HG03520 (cell line): Measurements from ENCODE around the gene ZNF300.
"Not testable (repeated sequence)": the region's sequence is repeated elsewhere in the genome, so short reads cannot be mapped to it uniquely, and the experiment has no call there.

Source experiments
- ATAC-seq: cut with Tn5 transposase; IDR thresholded peaks from one replicate; pipeline ENCODE4 v1.9.1; 2021; ENCODE audit warnings: mild to moderate bottlenecking, moderate library complexity; ENCODE audit not compliant: unreplicated experiment

The ZNF300 gene

DNA sequence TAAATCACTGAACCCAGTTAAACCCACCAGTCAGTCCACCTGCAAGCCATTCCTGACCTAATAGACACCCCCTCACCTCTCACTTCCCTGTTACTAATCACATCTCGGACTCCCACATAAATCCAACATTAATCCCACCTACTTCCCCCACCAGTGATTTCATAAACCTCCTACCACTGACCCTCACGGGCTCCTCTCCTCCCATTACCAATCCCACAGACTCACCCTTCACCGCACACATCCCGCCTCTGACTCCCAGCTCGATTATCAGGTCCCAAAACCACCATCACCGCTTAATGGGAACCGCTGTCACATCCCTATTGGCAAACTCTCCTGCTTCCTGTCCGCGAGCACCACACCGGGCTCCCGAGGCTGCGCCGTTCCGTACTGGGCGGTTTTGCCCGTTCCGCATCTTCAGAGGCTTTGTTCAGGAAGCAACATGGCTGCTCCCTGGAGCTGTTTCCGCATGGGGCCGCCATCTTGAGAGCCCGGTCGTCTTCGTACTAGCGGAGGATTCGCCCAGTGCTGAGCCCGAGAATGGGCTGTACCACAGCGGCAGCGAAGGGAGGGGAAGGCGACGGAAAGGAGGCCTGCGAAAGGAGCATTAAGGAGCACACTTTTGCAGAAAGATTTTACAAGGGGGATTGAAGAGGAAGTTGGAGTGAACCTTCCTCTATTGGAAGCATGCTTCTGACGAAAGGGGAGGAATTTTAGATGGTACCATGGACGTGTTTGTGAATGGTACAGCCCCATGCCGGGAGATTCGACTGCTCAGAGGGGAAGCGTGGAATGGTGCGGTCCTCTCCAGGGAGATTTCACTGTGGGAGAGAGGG, at the start of gene ZNF300:
Gene ZNF300 (minus strand): TSS at position 502 of the 833 bp plus-strand sequence. CDS start 1,825 bp downstream, outside the sequence.
- no peak for ATAC-seq

DNA sequence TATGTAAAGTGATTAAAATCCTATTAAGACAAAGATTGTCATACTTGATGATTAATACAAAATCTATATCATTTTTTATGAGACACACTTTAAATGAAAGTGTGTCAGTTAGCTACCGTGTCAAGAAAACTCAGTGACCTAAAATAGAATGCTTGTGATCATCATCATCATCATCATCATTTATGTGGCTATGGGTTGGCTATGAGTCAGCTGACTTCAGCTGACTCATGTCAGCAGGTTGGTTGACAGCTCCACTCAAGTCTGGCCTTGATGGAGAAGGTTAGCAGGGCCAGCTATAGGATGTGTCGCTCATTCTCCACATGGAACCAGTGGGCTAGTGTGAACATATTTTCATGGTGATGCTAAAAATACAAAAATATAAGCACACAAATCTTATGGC, 43.8 kb upstream of the ZNF300 start:
- ATAC-seq: no peak

DNA sequence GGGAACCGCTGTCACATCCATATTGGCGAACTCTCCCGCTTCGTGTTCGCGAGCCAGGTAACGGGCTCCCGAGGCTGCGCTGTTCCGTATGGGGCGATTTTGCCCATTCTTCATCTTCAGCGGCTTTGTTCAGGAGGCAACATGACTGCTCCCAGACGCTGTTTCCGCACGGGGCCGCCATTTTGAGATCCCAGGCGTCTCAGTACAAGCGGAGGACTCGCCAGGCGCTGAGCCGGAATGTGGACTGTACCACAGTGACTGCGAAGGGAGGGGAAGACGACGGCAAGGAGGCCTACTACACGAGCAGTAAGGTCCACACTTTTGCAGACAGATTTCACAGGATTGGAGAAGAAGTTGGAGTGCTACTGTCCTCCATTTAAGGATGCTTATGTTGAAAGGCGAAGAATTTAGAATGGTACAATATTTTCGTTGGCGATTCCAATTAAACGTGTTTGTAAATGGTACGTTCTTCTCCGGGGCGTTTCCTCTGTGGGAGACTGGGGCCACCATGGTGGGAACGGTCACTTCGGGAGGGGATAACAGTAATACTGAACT, 41.6 kb upstream of the ZNF300 start:
- no peak for ATAC-seq

DNA sequence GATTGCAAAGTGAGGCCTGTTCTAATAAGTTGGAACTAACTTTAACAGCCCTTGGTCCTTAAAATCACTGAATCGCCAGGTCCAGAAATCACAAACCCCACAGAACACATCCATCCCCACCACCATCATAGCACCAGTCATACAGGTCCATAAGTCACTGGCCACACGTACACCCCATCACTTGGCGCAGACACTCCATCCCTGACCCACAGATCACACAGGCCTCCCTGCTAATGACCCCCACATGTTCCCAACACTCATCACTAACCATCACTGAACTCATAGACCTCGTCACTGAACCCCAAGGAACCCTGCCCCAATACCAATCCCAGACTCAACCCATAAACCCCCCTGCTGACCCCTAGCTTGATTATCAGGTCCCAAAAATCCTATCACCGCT, 41.2 kb upstream of the ZNF300 start:
- ATAC-seq: no peak

DNA sequence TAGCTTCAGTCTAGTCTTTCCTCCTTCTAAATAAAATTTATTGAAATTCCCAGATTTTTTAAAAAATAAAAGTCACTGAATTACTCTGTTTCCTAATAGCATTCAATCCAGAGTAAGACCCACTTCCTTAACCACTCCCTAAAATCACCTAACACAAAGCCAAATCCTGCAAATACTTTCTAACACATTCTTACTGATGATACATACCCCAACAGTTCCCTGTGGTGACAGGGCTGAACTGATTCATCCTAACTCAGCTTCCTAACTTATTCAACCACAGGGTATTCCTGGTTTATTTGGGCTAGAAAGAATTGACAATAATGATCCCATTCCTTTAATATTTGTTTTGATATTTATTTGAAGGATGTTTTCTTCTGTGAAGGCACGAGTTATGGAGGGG, 40.7 kb upstream of the ZNF300 start:
- ATAC-seq: no peak

DNA sequence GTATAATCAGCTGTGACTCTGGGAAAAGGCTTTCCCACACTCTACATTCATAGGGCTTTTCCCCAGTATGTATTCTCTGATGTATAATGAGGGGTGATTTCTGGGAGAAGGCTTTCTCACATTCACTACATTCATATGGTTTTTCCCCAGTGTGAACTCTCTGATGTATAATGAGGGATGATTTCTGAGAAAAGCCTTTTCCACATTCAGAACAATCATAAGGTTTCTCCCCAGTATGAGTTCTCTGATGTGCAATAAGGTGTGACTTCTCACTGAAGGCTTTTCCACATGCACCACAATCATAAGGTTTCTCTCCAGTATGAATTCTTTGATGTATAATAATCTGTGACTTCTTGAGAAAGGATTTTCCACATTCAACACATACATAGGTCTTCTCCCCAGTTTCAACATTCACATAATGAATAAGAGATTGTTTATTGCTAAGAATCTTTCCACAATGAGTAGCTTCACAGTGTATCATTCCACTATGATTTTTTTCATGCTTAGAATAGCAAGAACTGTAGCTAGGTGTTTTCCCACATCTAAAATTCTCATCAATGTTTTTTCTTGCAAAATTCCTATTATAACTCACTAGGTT, 26.7 kb upstream of the ZNF300 start:
- no peak for ATAC-seq

DNA sequence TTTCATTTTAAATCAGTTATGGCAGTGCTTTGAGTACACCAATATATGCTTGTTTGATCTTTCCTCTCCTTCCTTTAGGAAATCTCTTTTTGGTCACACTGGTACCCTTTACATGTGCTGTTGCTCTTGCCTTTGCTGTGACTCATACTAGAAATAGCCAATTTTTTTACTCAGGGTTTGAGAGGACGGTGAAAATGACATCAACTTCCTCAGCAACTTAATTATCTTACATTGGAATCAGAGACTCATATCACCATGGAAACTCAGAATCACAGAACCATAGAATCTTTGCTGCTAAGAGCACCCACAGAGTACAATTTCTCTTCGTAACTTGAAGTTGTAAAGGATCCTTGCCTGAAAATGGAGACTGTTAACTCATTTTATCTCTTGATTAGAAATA, 13.8 kb upstream of the ZNF300 start:
- no peak for ATAC-seq

DNA sequence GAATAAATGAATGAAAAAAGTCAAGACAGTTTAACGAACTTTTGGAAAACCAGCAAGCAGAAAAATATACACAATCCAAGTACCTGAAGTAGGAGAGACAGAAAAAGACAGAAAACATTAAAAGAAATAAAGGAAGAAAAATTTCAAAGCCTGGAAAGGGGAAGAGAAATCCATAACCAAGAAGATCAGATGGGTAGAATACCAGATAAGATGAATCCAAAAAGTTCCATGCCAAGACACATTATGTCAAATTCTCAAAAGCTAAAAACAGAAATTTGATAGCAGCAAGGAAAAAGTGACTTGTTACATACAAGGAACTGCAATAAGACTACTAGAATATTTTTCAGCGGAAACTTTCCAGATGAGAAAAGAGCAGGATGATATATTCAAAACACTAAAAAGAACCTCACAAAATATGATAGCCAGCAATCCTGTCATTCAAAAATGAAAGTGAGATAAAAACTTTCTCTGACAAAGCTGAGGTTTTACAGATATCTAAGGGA, 7.6 kb upstream of the ZNF300 start:
- no peak for ATAC-seq

DNA sequence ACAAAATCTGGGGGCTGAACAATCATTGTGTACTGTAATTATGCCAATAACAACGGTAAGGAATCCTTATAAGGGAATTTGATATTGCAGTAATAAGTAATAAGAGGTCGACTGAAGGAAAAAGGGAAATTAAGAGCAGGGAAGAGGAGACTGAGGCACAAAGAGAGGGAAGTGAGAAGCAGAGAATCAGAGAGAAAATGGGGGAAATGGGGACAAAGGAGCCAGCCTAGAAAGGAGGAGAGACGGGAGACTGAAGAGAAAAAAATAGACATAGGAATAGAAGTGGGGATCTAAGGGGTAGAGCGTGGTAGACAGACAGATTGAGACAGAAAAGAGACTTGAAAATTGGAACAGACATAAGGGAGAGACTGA, 518 bp upstream of the ZNF300 start:
- no peak for ATAC-seq

DNA sequence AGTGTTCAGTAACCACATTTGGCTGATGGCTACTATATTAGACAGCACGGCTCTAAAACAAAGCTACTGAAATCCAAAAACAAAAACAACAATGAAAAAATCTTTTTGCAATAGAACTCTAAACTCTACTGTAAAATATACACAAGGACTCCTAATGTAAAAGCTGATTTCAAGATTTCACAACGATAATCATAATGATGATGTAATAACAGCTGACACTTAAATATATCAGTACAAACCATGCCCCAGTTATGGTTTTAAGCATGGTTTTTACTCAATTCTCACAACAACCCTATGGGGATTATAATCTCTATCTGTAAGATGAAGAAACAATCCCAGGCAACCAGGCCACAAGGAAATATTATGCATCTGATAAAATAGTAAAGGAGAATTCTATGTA, 3.3 kb downstream of the ZNF300 start:
- no peak for ATAC-seq

DNA sequence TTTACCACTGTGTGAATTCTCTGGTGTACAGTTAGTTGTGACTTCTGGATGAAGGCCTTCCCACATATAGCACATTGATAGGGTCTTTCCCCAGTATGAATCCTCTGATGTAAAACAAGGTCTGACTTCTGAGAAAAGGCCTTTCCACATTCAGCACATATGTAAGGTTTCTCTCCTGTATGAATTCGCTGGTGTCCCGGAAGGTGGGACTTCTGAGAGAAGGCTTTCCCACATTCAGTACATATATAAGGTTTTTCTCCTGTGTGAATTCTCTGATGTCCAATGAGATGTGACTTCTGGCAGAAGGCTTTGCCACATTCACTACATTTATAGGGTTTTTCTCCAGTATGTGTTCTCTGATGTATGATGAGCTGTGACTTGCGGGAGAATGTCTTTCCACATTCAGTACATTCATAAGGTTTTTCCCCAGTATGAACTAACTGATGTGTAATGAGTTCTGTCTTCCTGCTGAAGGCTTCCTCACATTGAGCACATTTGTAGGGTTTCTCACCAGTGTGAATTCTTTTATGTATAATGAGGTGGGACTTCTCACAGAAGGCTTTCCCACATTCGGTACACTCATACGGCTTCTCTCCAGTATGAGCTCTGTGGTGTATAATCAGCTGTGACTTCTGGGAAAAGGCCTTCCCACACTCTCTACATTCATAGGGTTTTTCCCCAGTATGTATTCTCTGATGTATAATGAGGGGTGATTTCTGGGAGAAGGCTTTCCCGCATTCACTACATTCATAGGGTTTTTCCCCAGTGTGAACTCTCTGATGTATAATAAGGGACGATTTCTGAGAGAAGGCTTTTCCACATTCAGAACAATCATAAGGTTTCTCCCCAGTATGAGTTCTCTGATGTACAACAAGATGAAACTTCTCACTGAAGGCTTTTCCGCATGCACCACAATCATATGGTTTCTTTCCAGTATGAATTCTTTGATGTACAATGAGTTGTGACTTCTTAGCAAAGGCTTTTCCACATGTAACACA, 9.1 kb downstream of the ZNF300 start:
- no peak for ATAC-seq

DNA sequence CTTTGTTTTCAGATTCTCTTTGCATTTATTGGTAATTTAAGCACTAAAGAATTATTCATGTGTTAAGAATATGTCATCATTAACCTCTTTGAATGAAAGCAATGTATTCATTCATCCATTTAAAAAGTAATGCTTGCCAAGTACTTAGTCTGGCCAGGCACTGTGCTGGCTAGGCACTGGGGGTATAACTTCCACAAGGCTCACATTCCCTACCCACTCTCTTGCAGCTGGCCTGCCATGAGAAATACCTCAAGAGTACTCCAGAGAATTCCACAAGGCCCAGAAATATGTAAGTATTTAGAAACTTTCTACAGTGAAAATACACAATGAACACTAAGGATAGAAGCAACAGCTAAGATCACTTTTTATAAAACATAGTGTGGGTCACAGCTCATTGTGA, 25.4 kb downstream of the ZNF300 start:
- no peak for ATAC-seq

DNA sequence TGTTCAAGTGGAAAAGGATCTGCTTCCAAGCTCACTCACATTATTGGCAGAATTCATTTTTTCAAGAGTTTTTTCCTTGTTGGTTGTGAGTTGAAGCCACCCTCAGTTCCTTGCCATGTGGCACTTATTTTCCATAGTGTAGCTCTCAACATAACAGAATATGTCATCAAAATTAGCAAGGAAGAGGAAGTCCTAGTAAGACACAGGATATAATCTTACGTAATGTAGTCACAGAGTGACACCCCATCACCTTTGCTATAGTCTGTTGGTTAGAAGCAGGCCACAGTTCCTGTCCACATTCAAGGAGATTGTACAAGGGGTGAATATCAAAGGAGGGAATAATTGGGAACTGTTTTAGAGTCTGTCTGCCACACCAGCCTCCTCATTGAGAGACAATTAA, 42.7 kb downstream of the ZNF300 start:
- ATAC-seq: no peak

DNA sequence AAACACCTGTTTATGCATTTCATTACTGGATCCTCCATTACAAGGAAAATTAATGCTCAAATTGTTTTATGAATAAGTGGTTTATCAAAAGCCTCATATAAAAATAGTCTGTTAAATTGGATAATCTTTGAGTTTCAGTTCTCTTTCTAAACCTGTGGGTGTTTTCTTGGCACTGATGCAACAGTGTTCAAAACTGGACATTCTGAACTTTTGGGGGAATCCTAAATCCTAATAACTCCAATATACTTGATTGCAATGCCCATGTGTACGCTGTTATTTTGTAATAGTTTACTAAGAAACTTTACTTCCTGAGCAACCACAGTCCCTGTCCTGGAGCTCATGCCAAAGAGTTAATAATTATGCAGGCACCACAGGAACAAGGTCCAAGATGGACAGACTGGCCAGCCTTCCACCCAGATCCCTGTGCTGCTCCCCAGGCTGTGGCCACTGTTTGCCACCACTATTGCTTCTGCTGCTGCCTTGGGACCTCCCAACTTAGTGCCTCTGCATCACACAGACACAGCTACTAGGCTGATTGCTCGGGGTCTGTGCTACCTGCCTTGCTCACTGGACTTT, 44.4 kb downstream of the ZNF300 start:
- no peak for ATAC-seq

DNA sequence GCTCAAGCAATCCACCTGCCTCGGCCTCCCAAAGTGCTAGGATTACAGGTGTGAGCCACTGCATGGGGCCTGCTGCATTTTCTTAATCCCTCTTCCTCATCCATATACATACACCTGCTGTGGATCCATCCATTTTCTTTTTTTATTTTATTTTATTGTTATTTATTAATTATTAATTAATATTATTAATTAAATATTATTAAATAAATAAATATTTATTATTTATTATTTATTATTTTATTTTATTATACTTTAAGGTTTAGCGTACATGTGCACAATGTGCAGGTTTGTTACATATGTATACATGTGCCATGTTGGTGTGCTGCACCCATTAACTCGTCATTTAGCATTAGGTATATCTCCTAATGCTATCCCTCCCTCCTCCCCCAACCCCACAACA, 48.1 kb downstream of the ZNF300 start:
- not testable (repeated sequence) for ATAC-seq

DNA sequence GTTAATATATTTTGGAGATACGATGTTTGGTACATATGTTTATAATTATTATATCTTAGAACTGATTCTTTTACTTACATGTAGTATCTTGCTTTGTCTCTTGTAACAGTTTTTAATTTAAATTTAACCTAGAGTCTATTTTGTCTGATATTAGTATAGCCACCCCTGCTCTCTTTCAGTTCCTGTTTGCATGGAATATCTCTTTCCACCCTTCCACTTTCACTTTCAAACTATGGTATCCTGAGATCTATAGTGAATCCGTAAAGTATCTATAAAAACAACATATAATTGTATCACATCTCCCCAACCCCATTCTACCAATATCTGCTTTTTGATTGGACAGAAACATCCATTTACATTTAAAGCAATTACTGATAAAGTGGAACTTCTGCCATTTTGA, 51.2 kb downstream of the ZNF300 start:
- no peak for ATAC-seq

DNA sequence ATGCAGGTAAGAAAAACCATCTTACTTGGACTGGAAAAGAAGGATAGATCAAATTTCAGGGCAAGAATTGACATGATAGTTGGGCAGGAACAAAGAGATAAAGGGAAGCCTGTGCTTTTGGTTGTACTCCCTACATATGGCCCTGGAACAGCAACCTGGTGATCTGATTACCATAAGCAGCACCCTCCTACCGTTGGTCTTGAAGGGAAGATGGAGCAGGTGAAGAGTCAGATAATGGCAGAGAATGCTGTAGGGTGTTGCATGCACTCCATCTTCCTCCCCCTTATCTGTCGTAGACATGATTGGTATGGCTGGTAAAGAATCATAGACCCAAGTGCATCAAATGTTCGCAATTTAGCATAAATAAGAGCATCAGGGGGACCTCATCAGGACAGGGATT, 53.7 kb downstream of the ZNF300 start:
- no peak for ATAC-seq

DNA sequence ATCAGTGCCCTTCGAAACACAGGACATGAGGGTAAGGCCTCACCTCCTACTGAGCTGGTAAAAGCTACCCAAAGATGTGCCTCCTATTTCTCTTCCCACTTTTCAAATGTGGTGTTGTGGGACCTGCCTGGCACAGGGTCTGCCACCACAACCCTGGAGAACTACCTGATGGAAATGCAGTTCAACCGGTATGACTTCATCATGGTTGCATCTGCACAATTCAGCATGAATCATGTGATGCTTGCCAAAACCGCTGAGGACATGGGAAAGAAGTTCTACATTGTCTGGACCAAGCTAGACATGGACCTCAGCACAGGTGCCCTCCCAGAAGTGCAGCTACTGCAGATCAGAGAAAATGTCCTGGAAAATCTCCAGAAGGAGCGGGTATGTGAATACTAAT, 56.5 kb downstream of the ZNF300 start:
- no peak for ATAC-seq

DNA sequence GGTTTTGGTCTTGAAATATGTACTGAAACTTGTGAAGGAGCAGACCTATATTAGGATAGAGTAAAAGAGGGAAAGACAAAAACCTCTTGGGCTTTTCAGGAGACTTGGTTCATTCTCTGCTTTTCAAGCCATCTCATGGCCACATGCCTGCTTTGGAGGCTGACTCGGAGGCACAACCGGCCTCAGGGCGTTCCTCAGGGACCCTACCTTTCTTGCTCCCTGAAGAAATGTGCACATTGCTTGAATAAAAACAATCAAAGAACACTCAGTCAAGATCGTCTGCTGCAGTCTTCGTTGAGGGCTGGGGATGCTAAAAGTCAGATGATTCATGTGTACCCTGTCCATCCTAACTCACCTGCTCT, 57.5 kb downstream of the ZNF300 start:
- ATAC-seq: no peak

DNA sequence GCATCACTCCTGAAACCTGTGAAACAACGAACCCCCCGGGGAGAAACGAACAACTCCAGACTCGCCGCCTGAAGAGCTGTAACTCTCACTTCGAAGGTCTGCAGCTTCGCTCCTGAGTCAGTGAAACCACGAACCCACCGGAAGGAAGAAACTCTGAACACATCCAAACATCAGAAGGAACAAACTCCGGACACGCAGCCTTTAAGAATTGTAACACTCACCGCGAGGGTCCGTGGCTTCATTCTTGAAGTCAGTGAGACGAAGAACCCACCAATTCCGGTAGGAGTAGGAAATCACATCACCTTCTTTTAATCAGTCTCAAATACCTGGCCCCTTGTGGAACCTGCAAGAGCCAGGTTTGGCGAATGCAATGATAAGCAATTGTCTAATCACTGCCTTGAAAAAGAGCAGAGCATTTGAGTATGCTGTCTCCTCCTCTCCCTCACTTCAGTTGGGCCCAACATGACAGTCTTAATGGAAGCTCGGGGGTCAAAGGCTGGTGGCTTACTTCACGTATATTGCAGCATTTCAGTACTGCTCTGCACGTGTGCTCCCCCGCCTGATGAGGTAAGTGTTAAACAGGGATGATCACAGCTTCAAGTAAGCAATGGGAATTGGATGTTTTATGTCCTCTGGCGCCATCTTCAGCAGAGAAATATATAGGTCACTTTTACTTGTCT, 58.0 kb downstream of the ZNF300 start:
- peak; percentile 90 for ATAC-seq
